Measurements from ENCODE around the gene ADGB. TPM values are rescaled to one million over a fixed set of nuclear protein-coding genes. Genes with fewer than 3 reads are reported as not detected.

The ADGB gene
- total RNA-seq, 1 donor from 2014 or later: not detected

GRCh38 chr6:146860583-146860982 lies 261.8 kb downstream of the ADGB start:
- TF ChIP-seq CTCF (IDR thresholded peaks at IDR 0.05; ENCODE audit: partially characterized antibody, unreplicated experiment): no peak
- peaks cover 18% of the 10 kb centered on the region for H3K4me1 Mint-ChIP-seq (ENCODE audit: low read depth, unreplicated experiment)
- no peak overlapping the region for H3K4me3 Mint-ChIP-seq (ENCODE audit: unreplicated experiment)
- DNase-seq: peak; percentile 24
- H3K36me3 Mint-ChIP-seq (ENCODE audit: unreplicated experiment): no peaks in the 10 kb centered on the region
- no peak overlapping the region for H3K27ac Mint-ChIP-seq (ENCODE audit: unreplicated experiment)
- H3K27me3 Mint-ChIP-seq (ENCODE audit: unreplicated experiment): no peaks in the 10 kb centered on the region
- no peaks in the 10 kb centered on the region for H3K9me3 Mint-ChIP-seq (ENCODE audit: unreplicated experiment)

DNA sequence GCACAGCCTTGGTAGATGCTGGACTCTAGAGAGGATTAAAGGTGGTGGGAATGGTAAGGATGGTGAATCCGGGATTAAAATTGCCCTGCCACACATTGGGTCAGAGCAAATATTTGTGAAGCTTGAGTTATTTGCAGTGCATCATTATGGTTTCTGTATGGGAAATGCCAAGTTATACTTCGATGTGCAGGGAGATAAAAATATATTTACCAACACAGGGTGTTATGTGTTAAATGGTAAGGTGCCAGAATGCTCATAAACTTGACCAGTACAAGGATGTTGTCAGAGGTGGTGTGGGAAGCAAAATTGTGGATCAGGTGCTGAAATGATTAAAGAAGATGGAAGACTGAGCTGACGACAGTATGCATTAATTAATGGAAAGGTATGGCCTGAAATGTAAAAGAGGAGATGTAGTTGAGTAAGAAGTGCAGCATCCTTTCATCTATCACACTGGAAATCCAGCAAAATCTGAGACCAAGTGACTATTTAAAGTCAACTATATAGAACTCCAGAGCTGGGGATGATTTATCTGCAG lies 262.3 kb downstream of the ADGB start:
- no peaks in the 10 kb centered on the region for H3K36me3 Mint-ChIP-seq (ENCODE audit: unreplicated experiment)
- H3K4me3 Mint-ChIP-seq (ENCODE audit: unreplicated experiment): no peak overlapping the region
- H3K27ac Mint-ChIP-seq (ENCODE audit: unreplicated experiment): no peak overlapping the region
- H3K27me3 Mint-ChIP-seq (ENCODE audit: unreplicated experiment): no peaks in the 10 kb centered on the region
- DNase-seq: no peak
- TF ChIP-seq CTCF (IDR thresholded peaks at IDR 0.05; ENCODE audit: partially characterized antibody, unreplicated experiment): no peak
- no peaks in the 10 kb centered on the region for H3K9me3 Mint-ChIP-seq (ENCODE audit: unreplicated experiment)
- peaks cover 18% of the 10 kb centered on the region for H3K4me1 Mint-ChIP-seq (ENCODE audit: low read depth, unreplicated experiment)

- Mint-ChIP-seq H3K9me3 (ENCODE audit: unreplicated experiment) (no peaks in the 10 kb centered on the region), H3K27me3 (ENCODE audit: unreplicated experiment) (no peaks in the 10 kb centered on the region), H3K4me3 (ENCODE audit: unreplicated experiment) (no peak overlapping the region), H3K4me1 (ENCODE audit: low read depth, unreplicated experiment) (peaks cover 18% of the 10 kb centered on the region), H3K27ac (ENCODE audit: unreplicated experiment) (no peak overlapping the region), H3K36me3 (ENCODE audit: unreplicated experiment) (no peaks in the 10 kb centered on the region)
- no peak for DNase-seq
- no peak for TF ChIP-seq CTCF (IDR thresholded peaks at IDR 0.05; ENCODE audit: partially characterized antibody, unreplicated experiment)
Observed at GRCh38 chr6:146861716-146862115, 262.9 kb downstream of the ADGB start.

- H3K27ac Mint-ChIP-seq (ENCODE audit: unreplicated experiment): no peak overlapping the region
- no peaks in the 10 kb centered on the region for H3K9me3 Mint-ChIP-seq (ENCODE audit: unreplicated experiment)
- no peak for DNase-seq
- no peak overlapping the region for H3K4me3 Mint-ChIP-seq (ENCODE audit: unreplicated experiment)
- no peaks in the 10 kb centered on the region for H3K36me3 Mint-ChIP-seq (ENCODE audit: unreplicated experiment)
- no peak for TF ChIP-seq CTCF (IDR thresholded peaks at IDR 0.05; ENCODE audit: partially characterized antibody, unreplicated experiment)
- peaks cover 15% of the 10 kb centered on the region for H3K4me1 Mint-ChIP-seq (ENCODE audit: low read depth, unreplicated experiment)
- H3K27me3 Mint-ChIP-seq (ENCODE audit: unreplicated experiment): no peaks in the 10 kb centered on the region
Observed at GRCh38 chr6:146862508-146862919, 263.7 kb downstream of the ADGB start.

DNA sequence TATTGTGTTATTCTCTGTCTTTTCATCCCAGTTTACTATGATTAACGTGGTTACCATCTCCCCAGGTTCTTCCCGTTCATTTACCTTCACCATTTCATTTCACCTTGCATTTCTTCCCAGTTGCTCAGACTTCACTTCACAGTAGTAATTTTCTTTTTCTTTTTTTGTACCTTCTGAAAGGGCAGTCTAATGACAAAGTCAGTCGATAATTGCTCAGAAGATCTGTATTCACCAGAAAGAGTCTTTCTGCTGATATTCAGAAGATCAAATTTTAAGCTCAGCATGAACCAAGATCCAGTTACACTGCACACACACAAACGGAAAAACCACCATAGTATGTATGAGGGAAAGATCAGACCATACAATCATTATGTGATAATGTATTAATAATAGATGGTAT lies 265.5 kb downstream of the ADGB start:
- no peak for TF ChIP-seq CTCF (IDR thresholded peaks at IDR 0.05; ENCODE audit: partially characterized antibody, unreplicated experiment)
- Mint-ChIP-seq H3K27me3 (ENCODE audit: unreplicated experiment) (peaks cover 2% of the 10 kb centered on the region), H3K9me3 (ENCODE audit: unreplicated experiment) (no peaks in the 10 kb centered on the region), H3K4me3 (ENCODE audit: unreplicated experiment) (no peak overlapping the region), H3K4me1 (ENCODE audit: low read depth, unreplicated experiment) (peaks cover 12% of the 10 kb centered on the region), H3K36me3 (ENCODE audit: unreplicated experiment) (no peaks in the 10 kb centered on the region), H3K27ac (ENCODE audit: unreplicated experiment) (no peak overlapping the region)
- no peak for DNase-seq

All from glutamatergic neuron (in vitro differentiated cells).